ENCODE measurements around the gene HTR1A.

HTR1A gene

GRCh38 chr5:63962279-63962678 is at the start of gene HTR1A:
Gene HTR1A (minus strand): TSS chr5:63962445. CDS start chr5:63961719, 726 bp downstream.
- no peak for DNase-seq (ENCODE audit: low read depth)

- no peak for DNase-seq (ENCODE audit: low read depth)
These were observed 41.7 kb upstream of the HTR1A start for GRCh38 chr5:64003966-64004365.

- no peak for DNase-seq (ENCODE audit: low read depth)
These were observed 37.9 kb upstream of the HTR1A start for GRCh38 chr5:64000096-64000495.

- no peak for DNase-seq (ENCODE audit: low read depth)
These were observed 24.8 kb upstream of the HTR1A start for GRCh38 chr5:63987053-63987452.

GRCh38 chr5:63981864-63982263 is 19.6 kb upstream of the HTR1A start:
- no peak for DNase-seq (ENCODE audit: low read depth)

GRCh38 chr5:63963926-63964325 is 1.7 kb upstream of the HTR1A start:
- DNase-seq (ENCODE audit: low read depth), result no peak

GRCh38 chr5:63963080-63963735 is 963 bp upstream of the HTR1A start:
- no peak for DNase-seq (ENCODE audit: low read depth)

- DNase-seq (ENCODE audit: low read depth), result no peak
These were observed 565 bp downstream of the HTR1A start for GRCh38 chr5:63961598-63962161.

GRCh38 chr5:63961125-63961597 is 1.1 kb downstream of the HTR1A start:
- DNase-seq (ENCODE audit: low read depth), result no peak

GRCh38 chr5:63960646-63961045 is 1.6 kb downstream of the HTR1A start:
- no peak for DNase-seq (ENCODE audit: low read depth)

- no peak for DNase-seq (ENCODE audit: low read depth)
These were observed 2.9 kb downstream of the HTR1A start for GRCh38 chr5:63959177-63959982.

GRCh38 chr5:63958654-63959053 is 3.6 kb downstream of the HTR1A start:
- no peak for DNase-seq (ENCODE audit: low read depth)

GRCh38 chr5:63957617-63958016 is 4.6 kb downstream of the HTR1A start:
- DNase-seq (ENCODE audit: low read depth), result no peak

- DNase-seq (ENCODE audit: low read depth), result no peak
These were observed 9.0 kb downstream of the HTR1A start for GRCh38 chr5:63953217-63953616.

- no peak for DNase-seq (ENCODE audit: low read depth)
These were observed 27.1 kb downstream of the HTR1A start for GRCh38 chr5:63935103-63935502.

GRCh38 chr5:63931836-63932235 is 30.4 kb downstream of the HTR1A start:
- no peak for DNase-seq (ENCODE audit: low read depth)

- no peak for DNase-seq (ENCODE audit: low read depth)
These were observed 33.8 kb downstream of the HTR1A start for GRCh38 chr5:63928451-63928850.

GRCh38 chr5:63923914-63924313 is 38.3 kb downstream of the HTR1A start:
- no peak for DNase-seq (ENCODE audit: low read depth)

- no peak for DNase-seq (ENCODE audit: low read depth)
These were observed 42.3 kb downstream of the HTR1A start for GRCh38 chr5:63919763-63920478.

- no peak for DNase-seq (ENCODE audit: low read depth)
These were observed 45.5 kb downstream of the HTR1A start for GRCh38 chr5:63916786-63917185.

- DNase-seq (ENCODE audit: low read depth), result no peak
These were observed 50.4 kb downstream of the HTR1A start for GRCh38 chr5:63911871-63912270.

All from T-helper 22 cell (primary cell).